ENCODE results near the gene SYNGR2.

DNA sequence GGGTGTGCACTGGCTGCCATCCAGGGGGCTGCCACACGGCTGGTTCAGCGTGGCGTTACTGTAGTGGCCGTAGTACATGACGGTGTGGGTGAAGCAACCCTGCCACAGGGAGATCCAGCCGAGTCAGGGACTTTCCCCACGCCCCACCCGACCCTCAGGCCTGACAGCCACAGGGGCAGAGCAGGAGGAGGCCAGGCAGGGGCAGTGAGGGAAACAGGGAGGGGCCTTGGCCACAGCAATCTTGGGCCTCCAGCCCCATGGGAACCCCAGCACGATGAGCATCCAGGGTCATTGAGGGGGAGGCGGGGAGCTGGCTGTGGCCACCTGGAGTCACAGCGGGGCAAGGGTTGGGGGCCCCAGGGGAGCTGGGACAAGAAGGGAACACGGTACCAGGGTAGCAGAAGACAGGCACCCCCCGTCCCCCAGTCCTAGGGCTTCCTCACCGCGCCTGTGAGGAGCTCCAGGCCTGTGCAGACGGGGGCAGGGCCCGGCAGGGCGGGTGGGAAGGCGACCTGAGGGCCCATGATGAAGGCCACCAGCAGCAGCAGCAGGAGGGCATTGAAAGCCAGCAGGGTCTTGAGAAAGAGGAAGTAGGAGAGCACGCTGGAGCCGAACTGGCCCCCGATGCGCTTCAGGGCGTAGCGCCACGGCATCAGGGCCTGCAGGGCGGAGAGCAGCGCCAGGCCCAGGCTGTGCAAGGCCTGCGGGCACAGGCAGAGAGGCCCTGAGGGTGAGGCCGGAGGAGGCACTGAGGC, 44.1 kb upstream of the SYNGR2 start:
- TF ChIP-seq, protein P1, sequence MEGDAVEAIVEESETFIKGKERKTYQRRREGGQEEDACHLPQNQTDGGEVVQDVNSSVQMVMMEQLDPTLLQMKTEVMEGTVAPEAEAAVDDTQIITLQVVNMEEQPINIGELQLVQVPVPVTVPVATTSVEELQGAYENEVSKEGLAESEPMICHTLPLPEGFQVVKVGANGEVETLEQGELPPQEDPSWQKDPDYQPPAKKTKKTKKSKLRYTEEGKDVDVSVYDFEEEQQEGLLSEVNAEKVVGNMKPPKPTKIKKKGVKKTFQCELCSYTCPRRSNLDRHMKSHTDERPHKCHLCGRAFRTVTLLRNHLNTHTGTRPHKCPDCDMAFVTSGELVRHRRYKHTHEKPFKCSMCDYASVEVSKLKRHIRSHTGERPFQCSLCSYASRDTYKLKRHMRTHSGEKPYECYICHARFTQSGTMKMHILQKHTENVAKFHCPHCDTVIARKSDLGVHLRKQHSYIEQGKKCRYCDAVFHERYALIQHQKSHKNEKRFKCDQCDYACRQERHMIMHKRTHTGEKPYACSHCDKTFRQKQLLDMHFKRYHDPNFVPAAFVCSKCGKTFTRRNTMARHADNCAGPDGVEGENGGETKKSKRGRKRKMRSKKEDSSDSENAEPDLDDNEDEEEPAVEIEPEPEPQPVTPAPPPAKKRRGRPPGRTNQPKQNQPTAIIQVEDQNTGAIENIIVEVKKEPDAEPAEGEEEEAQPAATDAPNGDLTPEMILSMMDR (IDR thresholded peaks at IDR 0.05; ENCODE audit: extremely low read depth in 1 of 2, insufficient read depth in 1 of 2, low read depth in 1 of 2, low read length in 2 of 2): no peak
- TF ChIP-seq FOS (IDR thresholded peaks at IDR 0.05; ENCODE audit: borderline replicate concordance, insufficient read depth, low read length): no peak
- no peak for TF ChIP-seq POLR2AphosphoS5 (IDR thresholded peaks at IDR 0.05; ENCODE audit: insufficient read depth, low read depth, low read length)
- TF ChIP-seq, protein P2, sequence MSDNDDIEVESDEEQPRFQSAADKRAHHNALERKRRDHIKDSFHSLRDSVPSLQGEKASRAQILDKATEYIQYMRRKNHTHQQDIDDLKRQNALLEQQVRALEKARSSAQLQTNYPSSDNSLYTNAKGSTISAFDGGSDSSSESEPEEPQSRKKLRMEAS (IDR thresholded peaks at IDR 0.05; ENCODE audit: insufficient read depth, insufficient read length): no peak
- TF ChIP-seq EZH2 (IDR thresholded peaks at IDR 0.05; ENCODE audit: borderline replicate concordance, low read depth, low read length, severe bottlenecking): no peak

Data from endothelial cell of umbilical vein (primary cell).